Keratinocyte (primary cell): Measurements from ENCODE around the gene OSBPL5. TPM values are rescaled to one million over a fixed set of nuclear protein-coding genes. Genes with fewer than 3 reads are reported as not detected.

ENCODE experiments used
- DNase-seq: peaks from one replicate; pipeline ENCODE4 v3.0.0-alpha.2; 2011; ENCODE audit warnings: low read depth, missing footprints, low spot score
- FAIRE-seq: peaks from 2 replicates; lab custom pipeline; 2011; peaks lifted over from hg19 to GRCh38; lab: Jason Lieb, UNC
- H2AFZ ChIP-seq: 2 replicates; pipeline ENCODE4 v1.6.0; 2012; ENCODE audit warnings: low read length, control low read depth, inconsistent platforms; ENCODE audit not compliant: control insufficient read depth
- H3K27ac ChIP-seq: 2 replicates; pipeline ENCODE4 v1.5.1; 2011; ENCODE audit warnings: low read length; ENCODE audit not compliant: control insufficient read depth, insufficient read depth
- H3K27me3 ChIP-seq: 3 replicates; pipeline ENCODE4 v1.6.0; 2011; ENCODE audit warnings: low read length; ENCODE audit not compliant: control insufficient read depth, insufficient read depth; ENCODE audit errors: extremely low read depth
- H3K36me3 ChIP-seq, 2 experiments: 2 replicates in 1 of 2; 3 replicates in 1 of 2; pipeline ENCODE4 v1.5.1; 2011; ENCODE audit warnings: low read length in 2 of 2, mild to moderate bottlenecking in 1 of 2; ENCODE audit not compliant: control insufficient read depth in 2 of 2, insufficient read depth in 2 of 2; ENCODE audit errors: extremely low read depth in 1 of 2
- H3K4me1 ChIP-seq: 3 replicates; pipeline ENCODE4 v1.5.1; 2011; ENCODE audit warnings: low read length; ENCODE audit not compliant: control insufficient read depth, insufficient read depth; ENCODE audit errors: extremely low read depth
- H3K4me2 ChIP-seq: 3 replicates; pipeline ENCODE4 v1.6.0; 2011; ENCODE audit warnings: low read depth, low read length; ENCODE audit not compliant: control insufficient read depth, insufficient read depth; ENCODE audit errors: extremely low read depth
- H3K4me3 ChIP-seq, 3 experiments: fragments of 200-600 bp in 1 of 3; sonication (generic) in 1 of 3; 2 replicates in 2 of 3; 3 replicates in 1 of 3; pipeline ENCODE4 v1.5.1; 2011 to 2016; ENCODE audit warnings: low read length in 3 of 3, mild to moderate bottlenecking in 3 of 3, control low read depth in 2 of 3, inconsistent platforms in 1 of 3, low read depth in 1 of 3, mixed read lengths in 1 of 3, mixed run types in 1 of 3, moderate library complexity in 1 of 3; ENCODE audit not compliant: control insufficient read depth in 2 of 3, insufficient read depth in 2 of 3; ENCODE audit errors: extremely low read depth in 1 of 3
- H3K79me2 ChIP-seq: 2 replicates; pipeline ENCODE4 v1.6.0; 2012; ENCODE audit warnings: low read length; ENCODE audit not compliant: control insufficient read depth, insufficient read depth
- H3K9ac ChIP-seq: 3 replicates; pipeline ENCODE4 v1.6.0; 2011; ENCODE audit warnings: low read length; ENCODE audit not compliant: control insufficient read depth, insufficient read depth; ENCODE audit errors: extremely low read depth
- H3K9me1 ChIP-seq: 3 replicates; pipeline ENCODE4 v1.6.0; 2011; ENCODE audit warnings: low read length; ENCODE audit not compliant: control insufficient read depth, insufficient read depth; ENCODE audit errors: extremely low read depth
- H3K9me3 ChIP-seq: 2 replicates; pipeline ENCODE4 v1.5.1; 2012; ENCODE audit warnings: low read depth, low read length; ENCODE audit not compliant: control insufficient read depth
- H4K20me1 ChIP-seq: 3 replicates; pipeline ENCODE4 v1.6.0; 2011; ENCODE audit warnings: low read length; ENCODE audit not compliant: control insufficient read depth, insufficient read depth; ENCODE audit errors: extremely low read depth
- EZH2 ChIP-seq: IDR thresholded peaks from one replicate; pipeline ENCODE4 v1.6.1; 2012; ENCODE audit warnings: inconsistent platforms, mild to moderate bottlenecking, low read length, moderate library complexity
- dilution Hi-C: fragments of 300-500 bp; cut with MboI; formaldehyde crosslinking; loops from one replicate; pipeline ENCODE4 v1.7.0; 2020; ENCODE audit warnings: low sequenced_read_pairs; ENCODE audit not compliant: extremely low pct_ligation_motif_present
- polyA plus RNA-seq, 5 experiments: library from polyadenylated mRNA; depleted of rRNA in 3 of 5; stranded (reverse) in 3 of 5; stranded (forward) in 1 of 5; unstranded in 1 of 5; fragments of >200 nt; gene quantifications; 1 replicate in 1 of 5; 2 replicates in 3 of 5; 3 replicates in 1 of 5; pipeline versions ENCODE4 v1.2.1 to v1.2.3, GENCODE V29; 2011 to 2012; ENCODE audit warnings: missing spikeins in 2 of 5, low read depth in 1 of 5, low replicate concordance in 1 of 5
- TF ChIP-seq, protein P1 (sequence below), 3 experiments: IDR thresholded peaks in 1 of 3; conservative IDR thresholded peaks in 1 of 3; optimal IDR thresholded peaks in 1 of 3; 2 replicates in 2 of 3; 3 replicates in 1 of 3; pipeline versions ENCODE3 to v1.5.1; 2011; ENCODE audit warnings: low read length in 3 of 3, mild to moderate bottlenecking in 3 of 3, moderate library complexity in 2 of 3, control low read depth in 1 of 3, inconsistent platforms in 1 of 3; ENCODE audit not compliant: insufficient read depth in 2 of 3; ENCODE audit errors: extremely low read depth in 1 of 3

Gene OSBPL5
- polyA plus RNA-seq, 1 donor (not counting 4 experiments of a cell fraction or from before 2014, with no cell fraction given): 3.0 TPM

DNA sequence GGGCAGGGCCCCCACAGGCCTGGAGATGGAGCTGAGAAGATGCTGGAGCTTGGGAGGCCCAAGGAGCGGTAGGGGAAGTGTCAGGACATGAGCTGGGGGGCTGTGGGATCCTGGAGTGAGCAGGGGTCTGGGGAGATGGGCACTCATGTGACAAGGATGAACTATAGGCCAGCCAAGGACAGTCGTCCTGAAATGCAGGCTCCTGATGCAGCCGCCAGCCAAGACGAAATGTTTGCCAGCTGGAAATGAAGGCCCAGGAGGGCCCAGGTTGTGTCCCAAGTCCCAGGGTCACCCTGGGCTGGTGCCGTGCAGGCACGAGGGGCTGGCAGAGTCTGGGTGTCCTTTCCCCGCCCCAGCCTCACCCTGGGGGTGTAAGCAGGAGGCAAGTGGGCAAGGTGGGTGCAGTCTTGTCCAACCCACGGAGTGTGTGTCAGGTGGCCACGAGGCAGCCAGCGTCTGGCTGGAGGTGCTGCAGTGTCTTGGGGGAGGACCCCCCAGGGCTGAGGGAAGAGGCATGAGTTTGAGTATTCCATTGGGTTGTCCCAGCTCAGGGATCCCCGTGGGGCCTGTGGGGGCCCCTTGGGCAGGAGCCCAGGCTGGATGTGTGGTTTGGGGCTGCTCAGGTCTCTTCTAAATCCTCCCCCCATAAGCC is 32.1 kb upstream of the OSBPL5 start:
- peaks cover 39% of the 10 kb centered on the region for H3K27me3 ChIP-seq
- FAIRE-seq (no peak), DNase-seq (no peak)
- no peaks in the 10 kb centered on the region for H3K9me1 ChIP-seq
- no peaks in the 10 kb centered on the region for H3K36me3 ChIP-seq
- no peak overlapping the region for H3K9ac ChIP-seq
- H4K20me1 ChIP-seq: no peaks in the 10 kb centered on the region
- H3K4me1 ChIP-seq: no peaks in the 10 kb centered on the region
- H3K4me2 ChIP-seq: no peak overlapping the region
- no peak overlapping the region for H3K4me3 ChIP-seq
- TF ChIP-seq, protein P1, sequence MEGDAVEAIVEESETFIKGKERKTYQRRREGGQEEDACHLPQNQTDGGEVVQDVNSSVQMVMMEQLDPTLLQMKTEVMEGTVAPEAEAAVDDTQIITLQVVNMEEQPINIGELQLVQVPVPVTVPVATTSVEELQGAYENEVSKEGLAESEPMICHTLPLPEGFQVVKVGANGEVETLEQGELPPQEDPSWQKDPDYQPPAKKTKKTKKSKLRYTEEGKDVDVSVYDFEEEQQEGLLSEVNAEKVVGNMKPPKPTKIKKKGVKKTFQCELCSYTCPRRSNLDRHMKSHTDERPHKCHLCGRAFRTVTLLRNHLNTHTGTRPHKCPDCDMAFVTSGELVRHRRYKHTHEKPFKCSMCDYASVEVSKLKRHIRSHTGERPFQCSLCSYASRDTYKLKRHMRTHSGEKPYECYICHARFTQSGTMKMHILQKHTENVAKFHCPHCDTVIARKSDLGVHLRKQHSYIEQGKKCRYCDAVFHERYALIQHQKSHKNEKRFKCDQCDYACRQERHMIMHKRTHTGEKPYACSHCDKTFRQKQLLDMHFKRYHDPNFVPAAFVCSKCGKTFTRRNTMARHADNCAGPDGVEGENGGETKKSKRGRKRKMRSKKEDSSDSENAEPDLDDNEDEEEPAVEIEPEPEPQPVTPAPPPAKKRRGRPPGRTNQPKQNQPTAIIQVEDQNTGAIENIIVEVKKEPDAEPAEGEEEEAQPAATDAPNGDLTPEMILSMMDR (optimal IDR thresholded peaks at IDR 0.05 in 1 of 3, IDR thresholded peaks at IDR 0.05 in 1 of 3, conservative IDR thresholded peaks at IDR 0.05 in 1 of 3; ENCODE audit: extremely low read depth in 1 of 3, insufficient read depth in 2 of 3, low read length in 3 of 3): no peak
- no peak for TF ChIP-seq EZH2
- no peaks in the 10 kb centered on the region for H3K79me2 ChIP-seq
- H3K27ac ChIP-seq: no peak overlapping the region
- no peak overlapping the region for H2AFZ ChIP-seq
- dilution Hi-C loops: no loop called here
- no peaks in the 10 kb centered on the region for H3K9me3 ChIP-seq

DNA sequence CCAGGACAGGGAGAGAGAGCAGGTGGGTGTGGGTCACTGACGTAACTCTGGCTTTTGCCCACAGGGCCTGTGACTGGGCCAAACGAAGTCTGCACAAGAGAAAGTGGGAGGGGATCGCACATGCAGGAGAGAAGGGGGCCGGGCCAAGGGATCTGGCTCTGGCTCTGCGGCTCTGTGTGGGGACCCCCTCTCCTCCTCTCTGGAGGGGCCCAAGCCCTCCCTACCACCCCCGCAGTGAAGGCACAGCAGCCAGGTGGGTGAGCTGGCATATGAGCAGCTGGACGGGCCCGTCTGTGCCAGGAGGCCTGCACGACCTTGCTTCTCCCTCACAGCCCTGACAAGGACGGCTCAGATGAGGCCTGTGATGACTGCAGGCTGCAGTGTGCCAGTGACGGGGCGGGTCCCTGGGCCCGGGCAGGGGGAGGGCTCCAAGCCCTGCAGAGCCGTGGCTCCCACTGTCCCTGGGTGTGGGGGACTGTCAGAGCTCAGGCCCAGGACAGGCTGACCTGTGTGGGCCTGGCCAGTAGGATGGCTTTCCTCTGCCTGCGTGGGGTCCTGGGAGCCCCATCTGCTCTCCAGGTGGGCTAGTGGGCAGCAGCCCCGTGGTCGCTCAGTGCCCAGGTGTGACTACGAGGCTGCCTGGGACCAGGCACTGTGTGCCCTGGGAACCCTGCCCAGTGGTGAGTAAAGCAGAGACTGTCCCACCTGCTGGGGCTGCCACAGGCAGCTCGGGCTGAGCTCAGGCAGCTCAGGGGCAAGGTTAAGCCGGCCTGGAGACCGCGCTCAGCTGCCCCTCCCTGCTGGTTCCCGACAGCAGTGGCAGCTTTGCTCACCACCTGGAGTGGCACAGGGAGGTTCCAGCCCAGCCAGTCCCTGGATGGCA is 31.3 kb upstream of the OSBPL5 start:
- H3K9me1 ChIP-seq: no peaks in the 10 kb centered on the region
- FAIRE-seq (no peak), DNase-seq (no peak)
- no peak overlapping the region for H2AFZ ChIP-seq
- H3K27ac ChIP-seq: no peak overlapping the region
- no peaks in the 10 kb centered on the region for H3K36me3 ChIP-seq
- no peaks in the 10 kb centered on the region for H3K79me2 ChIP-seq
- no peak for TF ChIP-seq EZH2
- TF ChIP-seq, protein P1 (optimal IDR thresholded peaks at IDR 0.05 in 1 of 3, IDR thresholded peaks at IDR 0.05 in 1 of 3, conservative IDR thresholded peaks at IDR 0.05 in 1 of 3; ENCODE audit: extremely low read depth in 1 of 3, insufficient read depth in 2 of 3, low read length in 3 of 3): no peak
- no peaks in the 10 kb centered on the region for H3K9me3 ChIP-seq
- peaks cover 32% of the 10 kb centered on the region for H3K27me3 ChIP-seq
- H3K4me3 ChIP-seq: no peak overlapping the region
- no peaks in the 10 kb centered on the region for H4K20me1 ChIP-seq
- no peak overlapping the region for H3K4me2 ChIP-seq
- H3K4me1 ChIP-seq: no peaks in the 10 kb centered on the region
- H3K9ac ChIP-seq: no peak overlapping the region
- dilution Hi-C loops: no loop called here
